Endometrial microvascular endothelial cells (primary cell): ENCODE data around the gene PPP3R1. TPM values are rescaled to one million over a fixed set of nuclear protein-coding genes. Genes with fewer than 3 reads are reported as not detected.

Experiments
- in situ Hi-C: cut with HindIII; loops from 2 replicates; pipeline ENCODE4 v1.10.0; 2017; ENCODE audit warnings: low sequenced_read_pairs, low pct_unique_long_range_greater_than_20kb; ENCODE audit errors: inconsistent ontology term
- total RNA-seq: library from RNA; depleted of rRNA; stranded (reverse); fragments of >200 nt; gene quantifications from one replicate; pipeline ENCODE4 v1.2.3, GENCODE V29; 2015; ENCODE audit errors: inconsistent ontology term

The PPP3R1 gene, protein sequence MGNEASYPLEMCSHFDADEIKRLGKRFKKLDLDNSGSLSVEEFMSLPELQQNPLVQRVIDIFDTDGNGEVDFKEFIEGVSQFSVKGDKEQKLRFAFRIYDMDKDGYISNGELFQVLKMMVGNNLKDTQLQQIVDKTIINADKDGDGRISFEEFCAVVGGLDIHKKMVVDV
- total RNA-seq = 28.6 TPM

DNA sequence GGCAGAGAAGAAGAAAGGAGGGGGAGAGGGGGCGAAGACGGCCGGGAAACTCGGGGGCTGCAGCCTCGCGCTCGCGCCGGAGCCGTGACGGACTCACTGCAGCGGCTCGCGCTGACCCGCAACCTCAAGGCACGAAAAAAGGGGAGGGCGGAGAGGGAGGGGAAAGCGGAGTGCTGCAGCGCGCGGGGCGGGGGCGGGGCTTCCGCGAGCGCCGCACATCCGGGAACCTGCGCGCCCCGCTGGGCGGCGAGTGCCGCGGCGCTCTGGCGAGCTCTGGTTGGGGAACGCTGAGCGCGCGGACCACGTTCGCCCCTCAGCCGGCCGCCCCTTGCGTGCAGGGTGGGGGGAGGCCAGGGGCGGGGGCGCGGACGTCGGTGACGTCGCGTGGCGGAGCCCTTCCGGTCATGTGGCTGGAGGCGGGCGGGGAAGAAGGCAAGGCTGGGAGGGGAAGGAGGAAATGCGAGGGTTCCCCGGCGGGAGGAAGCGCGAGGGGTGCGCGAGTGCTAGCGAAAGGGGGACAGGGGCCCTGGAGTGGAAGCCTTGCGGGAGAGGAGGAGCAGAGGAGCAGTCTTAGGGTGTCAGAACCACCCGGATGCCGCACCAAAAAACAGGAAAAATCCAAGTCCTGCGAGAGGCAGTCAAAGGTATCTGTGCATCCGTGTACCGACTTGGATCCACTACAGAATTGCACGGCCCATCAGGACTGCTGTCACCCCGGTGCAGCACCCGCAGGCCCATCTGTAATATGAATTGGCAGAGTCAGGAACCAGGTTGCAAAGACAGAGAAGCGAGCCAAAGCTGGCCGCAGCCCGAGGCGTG, at the start of gene PPP3R1:
Gene PPP3R1, minus strand, starts transcription at position 133 of the 819 bp plus-strand sequence. CDS start 405 bp downstream, outside the sequence.
- in situ Hi-C loops = no loop called here

DNA sequence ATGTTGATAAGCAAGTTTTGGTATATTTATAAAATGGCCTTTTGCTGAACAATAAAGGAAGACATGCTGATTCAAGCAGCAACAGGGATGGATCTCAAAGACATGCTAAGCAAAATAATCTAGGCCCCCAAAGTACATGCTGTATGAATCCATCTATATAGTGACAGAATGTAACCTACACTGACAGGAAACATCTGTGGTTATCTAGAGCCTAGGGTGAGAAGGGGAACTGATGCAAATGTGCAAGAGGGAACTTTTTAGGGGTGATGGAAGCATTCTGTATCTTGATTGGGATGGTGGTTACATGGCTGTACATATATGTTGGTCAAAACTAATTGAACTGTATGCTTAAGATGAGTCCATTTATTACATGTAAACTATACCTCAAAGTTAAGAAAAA, 43.2 kb upstream of the PPP3R1 start:
- in situ Hi-C loops = no loop called here

DNA sequence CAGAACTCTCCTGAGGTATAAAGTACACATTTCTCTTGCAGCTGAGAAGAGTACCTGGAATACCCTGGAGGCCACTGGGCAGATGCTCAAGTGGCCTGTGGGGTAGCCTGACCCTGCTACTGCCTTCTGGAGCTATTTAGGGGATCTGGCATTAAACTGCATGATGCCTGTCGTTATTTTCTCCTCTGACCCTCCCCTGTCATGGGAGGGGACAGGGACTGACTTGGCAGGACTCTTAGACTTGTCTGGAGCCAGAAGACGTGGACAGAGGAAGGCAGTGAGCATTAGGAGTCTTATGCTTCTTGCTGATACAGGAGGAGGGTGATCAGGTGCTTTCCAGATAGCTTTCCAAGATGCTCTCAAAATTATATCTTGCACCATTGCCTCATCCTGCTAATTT, 42.6 kb upstream of the PPP3R1 start:
- in situ Hi-C loops = no loop called here

DNA sequence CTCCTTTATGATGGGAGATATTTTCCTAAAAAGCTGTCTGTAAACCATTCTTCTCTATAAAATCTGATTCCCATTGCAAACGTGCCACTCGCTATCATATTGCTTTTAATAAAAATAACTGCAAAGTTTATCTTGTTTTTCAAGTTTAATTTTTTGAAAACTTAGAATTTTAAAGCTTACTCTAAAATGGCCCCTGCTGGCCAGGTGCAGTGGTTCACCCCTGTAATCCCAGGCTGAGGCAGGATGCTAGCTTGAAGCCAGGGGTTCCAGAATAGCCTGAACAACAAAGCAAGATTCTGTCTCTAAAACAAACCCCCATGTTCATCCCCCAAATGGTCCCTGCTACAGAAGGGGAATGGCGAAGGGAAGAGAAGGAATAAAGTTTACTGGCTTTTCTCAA, 41.9 kb upstream of the PPP3R1 start:
- in situ Hi-C loops = no loop called here

DNA sequence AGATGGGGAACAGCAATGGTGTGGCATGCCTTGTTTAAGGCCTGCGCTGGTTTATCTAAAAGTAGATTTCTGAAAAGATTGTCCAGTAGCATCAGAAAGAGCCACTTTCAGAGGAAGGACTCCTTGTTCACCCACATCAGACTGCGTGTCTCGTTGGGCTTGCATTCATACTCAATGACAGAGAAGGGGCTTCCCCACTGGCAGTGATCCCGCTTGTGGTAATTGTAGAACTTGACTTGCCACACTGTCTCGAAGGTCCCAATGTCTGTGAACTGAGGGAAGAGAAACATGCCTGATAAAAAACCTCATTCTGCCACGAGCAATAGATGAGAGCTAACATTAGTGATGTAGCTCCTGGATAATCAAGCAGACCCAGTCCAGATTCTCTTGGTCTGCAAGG, 41.4 kb upstream of the PPP3R1 start:
- in situ Hi-C loops = no loop called here

DNA sequence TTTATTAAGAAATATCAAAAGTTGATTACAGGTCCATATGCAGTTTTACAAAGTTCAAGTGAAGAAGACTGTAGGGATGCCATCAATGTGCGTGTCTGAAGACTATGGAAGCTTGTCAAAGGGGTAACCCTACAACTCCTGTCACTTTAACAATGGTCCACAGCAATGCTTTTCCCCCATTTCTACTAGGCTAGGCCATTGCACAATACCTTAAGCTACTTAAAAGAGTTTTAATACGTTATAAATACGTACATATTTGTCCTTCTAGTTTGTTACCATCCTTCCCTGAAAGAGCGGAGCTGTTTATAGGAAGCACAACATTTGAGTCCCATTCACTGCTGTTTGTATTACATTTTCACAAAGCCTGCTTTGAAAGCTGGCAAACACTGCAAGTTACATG, 40.7 kb upstream of the PPP3R1 start:
- in situ Hi-C loops = no loop called here

DNA sequence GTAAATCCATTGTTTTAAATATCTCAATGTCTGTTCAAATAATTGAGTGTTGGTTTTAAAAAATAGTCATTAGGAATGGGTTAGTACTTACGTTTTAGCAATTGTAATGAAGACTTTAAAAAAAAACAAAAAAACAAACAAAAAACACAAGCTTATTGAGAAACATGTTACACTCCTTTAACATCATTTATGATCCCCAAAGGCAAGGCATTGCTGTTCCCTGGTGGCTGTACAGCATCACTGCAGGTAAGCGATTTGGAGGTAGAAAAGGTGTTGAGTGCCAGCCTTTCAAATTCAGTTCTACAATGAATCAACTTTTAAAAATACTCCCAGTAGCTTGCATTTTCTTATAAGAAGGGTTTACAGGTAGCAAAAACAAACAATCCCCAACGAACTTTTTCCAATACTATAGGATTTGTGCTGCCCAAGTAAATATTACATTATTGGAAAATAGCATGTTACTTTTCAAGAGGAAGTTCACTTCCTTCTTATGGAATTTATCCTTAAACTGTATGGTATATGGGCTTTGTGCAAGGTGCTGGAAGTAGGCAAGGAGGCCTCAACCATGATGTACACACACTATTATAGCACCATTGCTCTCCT, 39.9 kb upstream of the PPP3R1 start:
- in situ Hi-C loops = no loop called here

DNA sequence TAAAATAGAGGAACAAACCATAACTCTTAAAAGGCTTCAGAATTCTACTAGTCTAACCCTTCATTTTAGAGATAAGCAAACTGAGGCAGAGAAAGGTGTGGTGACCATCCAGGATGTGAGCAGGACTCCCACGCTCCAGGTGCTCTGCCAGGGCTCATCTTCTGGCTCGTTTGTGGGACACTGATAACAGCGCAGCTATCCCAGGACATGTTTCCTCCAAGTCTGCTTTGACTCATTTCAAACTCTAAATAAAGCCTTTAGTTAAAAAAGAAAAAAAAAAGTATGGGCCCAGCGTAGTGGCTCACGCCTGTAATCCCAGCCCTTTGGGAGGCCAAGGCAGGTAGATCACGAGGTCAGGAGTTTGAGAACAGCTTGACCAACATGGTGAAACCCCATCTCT, 39.0 kb upstream of the PPP3R1 start:
- in situ Hi-C loops = no loop called here

DNA sequence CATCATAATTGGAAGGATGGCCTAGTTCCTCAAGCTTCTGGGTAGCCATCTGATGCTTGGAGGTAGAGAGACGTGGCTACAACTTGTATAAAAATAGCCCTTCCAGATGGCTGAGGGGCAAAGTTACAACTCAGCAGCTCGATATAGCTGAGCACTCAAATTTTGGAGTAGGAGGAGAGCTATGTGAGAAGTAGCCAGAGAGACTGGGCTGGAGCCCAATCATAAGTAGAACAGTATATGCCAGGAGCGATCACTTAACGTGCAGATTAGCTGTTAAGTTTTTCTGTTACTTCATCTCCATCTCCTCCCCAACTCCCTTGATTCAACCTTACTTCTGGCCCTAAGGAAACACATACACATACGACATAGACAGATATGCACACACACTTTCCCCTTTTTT, 38.6 kb upstream of the PPP3R1 start:
- in situ Hi-C loops = no loop called here

DNA sequence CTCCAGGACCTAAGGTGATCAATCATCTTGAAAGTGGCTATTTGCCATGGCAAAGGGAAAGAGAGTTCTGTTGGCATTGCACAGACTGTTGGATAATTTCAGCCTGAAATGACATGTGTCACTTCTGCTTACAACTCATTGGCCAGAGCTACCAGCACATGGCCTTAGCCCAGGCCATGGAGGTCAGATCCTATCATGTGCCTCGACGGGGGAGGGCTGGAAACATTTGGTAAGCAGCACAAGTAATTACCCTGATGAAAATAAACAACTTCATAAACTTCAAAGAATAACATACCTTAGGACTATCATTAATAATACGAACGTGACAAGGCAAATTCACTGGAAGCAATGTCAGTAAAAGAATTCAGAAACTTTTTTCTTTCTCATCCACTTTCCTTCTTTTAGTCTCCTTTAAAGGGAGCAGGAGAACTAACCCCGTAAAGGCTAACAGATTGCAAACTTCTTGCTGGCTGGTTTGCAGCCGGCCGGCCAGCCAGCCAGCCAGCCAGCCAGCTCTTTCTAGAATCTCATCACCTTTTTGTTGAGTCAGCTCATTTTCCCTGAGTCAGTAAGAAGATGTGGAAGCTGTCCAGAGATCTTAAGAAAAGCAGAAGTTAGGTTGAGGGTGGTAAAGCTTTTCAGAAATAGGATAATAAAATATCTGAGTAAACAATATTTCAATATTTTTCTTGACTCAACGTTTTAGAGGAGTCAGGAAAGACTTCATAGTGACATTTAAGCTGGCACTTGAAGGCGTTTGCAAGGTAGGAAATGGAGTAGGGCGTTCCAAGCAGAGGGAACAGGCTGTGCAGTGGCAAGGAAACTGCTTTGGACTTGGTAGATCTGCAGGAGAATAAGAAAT, 35.5 kb upstream of the PPP3R1 start:
- in situ Hi-C loops = no loop called here

DNA sequence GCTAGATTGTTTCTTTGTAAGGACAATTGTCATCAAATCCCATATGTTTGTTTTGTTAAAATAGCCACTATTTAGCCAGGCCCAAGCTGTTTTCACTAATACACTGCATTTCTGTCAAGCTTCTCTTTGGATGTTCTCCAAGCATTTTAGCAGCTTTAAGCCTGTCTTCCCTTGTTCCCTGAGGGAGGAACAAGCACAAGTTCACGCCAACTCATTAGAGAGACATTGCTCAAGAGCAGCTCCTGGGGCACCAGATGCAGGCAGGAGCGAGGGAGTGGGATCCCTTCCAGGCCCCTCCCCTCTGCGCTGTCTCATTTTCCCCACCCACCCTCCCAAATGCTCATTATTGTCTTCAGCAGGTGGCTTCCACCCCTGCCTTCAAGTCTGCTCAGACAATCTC, 32.6 kb upstream of the PPP3R1 start:
- in situ Hi-C loops = no loop called here

DNA sequence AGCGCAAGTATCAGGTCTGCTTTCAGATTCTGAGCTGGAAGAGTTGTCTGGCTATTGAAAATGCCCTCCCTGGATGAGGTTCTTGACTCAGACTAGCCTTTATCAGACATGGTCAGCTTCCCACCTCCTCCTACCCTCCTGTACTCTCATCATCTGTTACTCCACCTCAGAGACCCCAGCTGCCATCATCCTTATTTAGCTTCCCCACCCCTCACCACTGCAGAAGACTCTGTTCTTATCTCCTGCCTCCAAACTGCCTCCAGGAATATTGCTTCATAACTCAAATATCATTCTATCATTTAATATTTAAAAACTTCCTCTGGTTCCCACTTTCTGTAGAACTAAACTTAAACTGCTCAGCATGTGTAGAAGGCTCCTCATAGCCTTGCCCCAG, 31.1 kb upstream of the PPP3R1 start:
- in situ Hi-C loops = no loop called here

DNA sequence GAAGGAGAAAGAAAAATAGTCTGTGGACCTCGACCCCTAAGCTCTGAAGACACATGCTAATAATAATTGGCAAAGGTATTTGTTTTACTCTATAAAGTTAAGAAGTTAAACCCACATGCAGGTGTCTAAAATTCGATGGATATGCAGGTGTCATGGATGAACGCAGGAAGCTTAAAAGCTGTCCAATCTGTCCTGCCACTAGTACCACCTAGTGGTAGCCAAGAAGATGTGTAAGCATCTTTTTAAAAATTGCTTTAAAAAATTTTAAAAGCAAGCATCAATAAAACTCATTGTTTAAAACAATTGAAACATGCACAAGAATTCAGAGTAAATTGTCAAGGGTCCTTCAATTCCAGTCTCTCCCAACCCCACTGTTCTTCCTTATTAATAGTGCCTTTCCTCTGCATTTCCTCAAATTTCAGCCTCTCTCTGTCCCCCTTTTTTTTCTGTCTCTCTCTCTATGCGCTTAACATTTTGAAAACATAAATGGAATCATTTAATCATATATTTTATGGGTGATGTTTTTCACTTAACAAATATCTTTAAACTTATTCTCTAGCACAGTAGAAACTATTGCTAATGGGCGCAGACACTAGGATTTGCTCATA, 30.6 kb upstream of the PPP3R1 start:
- in situ Hi-C loops = no loop called here

DNA sequence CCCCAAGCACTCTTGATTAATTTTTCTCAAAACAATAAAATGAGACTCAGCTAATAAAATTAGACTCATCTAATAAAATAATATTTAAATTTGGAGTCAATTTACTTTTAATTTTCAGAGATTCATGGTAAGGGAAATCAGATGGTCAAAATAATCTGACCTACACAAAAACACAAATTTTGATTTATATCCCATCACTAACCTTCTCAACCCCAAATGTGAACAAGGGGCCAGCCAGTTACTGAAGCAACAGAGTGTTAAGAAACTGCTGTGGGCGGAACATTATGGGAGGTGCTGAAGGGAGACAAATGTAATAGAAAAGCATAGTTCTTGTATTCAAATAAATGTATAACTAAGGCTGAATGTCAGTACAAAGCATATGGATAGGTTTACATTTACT, 28.5 kb upstream of the PPP3R1 start:
- in situ Hi-C loops = no loop called here

DNA sequence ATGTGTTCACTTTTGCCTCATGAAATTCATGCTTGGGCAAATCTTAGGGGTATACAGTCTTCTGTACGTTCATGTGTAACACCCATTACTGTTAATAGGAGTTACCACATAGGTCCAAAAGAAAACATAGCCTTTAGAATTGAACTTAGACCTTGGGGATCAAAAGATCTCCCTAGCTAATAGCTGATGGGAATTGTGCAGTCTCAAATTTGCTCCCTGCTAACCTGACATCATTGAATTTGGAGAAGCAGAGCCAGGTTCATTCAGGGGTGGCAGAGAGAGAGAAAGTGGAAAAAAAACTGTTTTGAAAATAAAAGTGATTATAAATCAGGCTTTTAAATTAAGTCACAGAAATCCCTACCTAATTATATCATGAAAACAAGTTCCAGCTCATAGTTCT, 28.0 kb upstream of the PPP3R1 start:
- in situ Hi-C loops = no loop called here

DNA sequence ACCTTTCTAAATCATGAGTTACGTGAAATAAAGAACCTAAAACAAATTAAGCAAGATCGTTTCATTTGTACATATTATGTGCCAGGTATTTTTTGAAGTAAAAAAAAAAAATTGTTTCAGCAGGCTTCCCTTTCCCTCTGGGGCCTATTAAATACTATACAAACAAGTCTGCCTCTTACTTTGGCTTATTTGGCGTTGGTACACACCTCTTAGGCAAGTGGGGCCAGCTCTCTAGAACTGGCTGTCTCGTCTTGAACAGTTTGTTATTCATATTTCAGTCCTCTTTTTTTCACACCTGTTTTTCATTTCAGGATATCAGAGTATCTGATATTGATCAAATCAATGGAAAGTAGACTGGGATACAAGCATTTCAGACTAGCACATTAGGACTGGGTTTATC, 27.4 kb upstream of the PPP3R1 start:
- in situ Hi-C loops = no loop called here

DNA sequence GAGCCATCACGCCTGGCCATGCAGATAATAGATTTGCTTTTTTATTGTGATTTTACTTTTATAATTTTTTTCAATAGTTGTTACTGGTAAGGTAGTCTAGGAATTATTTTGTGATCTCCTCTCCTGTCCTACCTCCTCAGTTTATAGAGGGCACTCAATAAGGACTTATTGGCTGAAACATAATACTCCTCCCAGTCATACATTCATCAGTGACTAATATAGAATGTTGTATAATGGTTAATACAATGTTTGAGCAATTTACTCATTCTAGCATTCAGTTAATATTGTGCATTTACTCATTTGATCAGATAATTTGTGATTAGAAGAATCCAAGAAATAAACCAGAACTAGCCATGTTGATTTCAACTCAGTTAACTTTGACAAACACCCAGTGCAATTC, 25.8 kb upstream of the PPP3R1 start:
- in situ Hi-C loops = no loop called here

DNA sequence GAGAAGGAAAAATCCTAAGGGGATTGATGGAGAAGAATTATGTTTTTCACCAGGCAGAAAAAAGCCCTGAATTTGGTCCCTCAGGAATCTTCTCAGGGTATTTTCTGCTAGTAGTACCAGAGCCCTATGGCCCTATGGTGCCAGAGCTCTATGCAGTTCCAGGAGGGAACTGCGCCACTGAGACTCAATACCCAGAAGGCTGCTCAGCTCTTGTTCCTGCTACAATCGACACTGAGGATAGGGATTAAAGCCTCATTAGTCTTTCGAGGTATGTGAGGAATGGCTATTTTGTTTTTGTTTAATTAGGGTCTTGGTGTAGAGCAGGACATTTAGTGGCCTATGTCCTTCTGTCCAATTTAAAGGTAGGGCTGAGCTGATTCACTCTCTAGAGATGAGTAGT, 21.7 kb upstream of the PPP3R1 start:
- in situ Hi-C loops = no loop called here
